ENCODE results near the gene GPR22. TPM values are rescaled to one million over a fixed set of nuclear protein-coding genes. Genes with fewer than 3 reads are reported as not detected.

GPR22 gene
- not detected for total RNA-seq

GRCh38 chr7:107469929-107470328 lies at the start of gene GPR22:
Gene GPR22 (plus strand): TSS chr7:107470057. CDS start chr7:107474061, 4,004 bp downstream.
- Mint-ChIP-seq H3K4me1 (ENCODE audit: low read depth) (no peaks in the 10 kb centered on the region), H3K27ac (no peak within 1 kb of the TSS), H3K36me3 (ENCODE audit: insufficient read depth in 2 of 2) (no peaks in the 10 kb centered on the region), H3K27me3 (ENCODE audit: low read depth) (no peaks in the 10 kb centered on the region), H3K4me3 (no peak within 1 kb of the TSS), H3K9me3 (no peaks in the 10 kb centered on the region)
- no peak for DNase-seq
- ATAC-seq (replicated peaks in 1 of 2), result no peak

- no peak for DNase-seq
- Mint-ChIP-seq H3K36me3 (ENCODE audit: insufficient read depth in 2 of 2) (peaks cover 0 to 5% of the 10 kb centered on the region in 2 donors), H3K4me3 (no peak overlapping the region), H3K9me3 (peaks cover 0 to 2% of the 10 kb centered on the region in 2 donors), H3K4me1 (ENCODE audit: low read depth) (no peaks in the 10 kb centered on the region), H3K27ac (no peak overlapping the region), H3K27me3 (ENCODE audit: low read depth) (no peaks in the 10 kb centered on the region)
- ATAC-seq (replicated peaks in 1 of 2), result no peak
Measured at GRCh38 chr7:107427462-107427861, 42.4 kb upstream of the GPR22 start.

GRCh38 chr7:107428642-107429041 lies 41.2 kb upstream of the GPR22 start:
- Mint-ChIP-seq H3K4me3 (no peak overlapping the region), H3K27ac (no peak overlapping the region), H3K4me1 (ENCODE audit: low read depth) (no peaks in the 10 kb centered on the region), H3K9me3 (peaks cover 0 to 2% of the 10 kb centered on the region in 2 donors), H3K27me3 (ENCODE audit: low read depth) (no peaks in the 10 kb centered on the region), H3K36me3 (ENCODE audit: insufficient read depth in 2 of 2) (peaks cover 0 to 5% of the 10 kb centered on the region in 2 donors)
- DNase-seq (no peak), ATAC-seq (replicated peaks in 1 of 2) (no peak)

GRCh38 chr7:107430057-107430456 lies 39.8 kb upstream of the GPR22 start:
- Mint-ChIP-seq H3K4me1 (ENCODE audit: low read depth) (no peaks in the 10 kb centered on the region), H3K27me3 (ENCODE audit: low read depth) (no peaks in the 10 kb centered on the region), H3K4me3 (no peak overlapping the region), H3K36me3 (ENCODE audit: insufficient read depth in 2 of 2) (peaks cover 2 to 5% of the 10 kb centered on the region in 2 donors), H3K9me3 (peaks cover 2% of the 10 kb centered on the region in 2 donors), H3K27ac (peak overlapping the region; percentile 43)
- no peak for ATAC-seq (replicated peaks in 1 of 2)
- no peak for DNase-seq

- no peaks in the 10 kb centered on the region for H3K4me1 Mint-ChIP-seq (ENCODE audit: low read depth)
- no peak overlapping the region for H3K27ac Mint-ChIP-seq
- DNase-seq (no peak), ATAC-seq (replicated peaks in 1 of 2) (no peak)
- H3K4me3 Mint-ChIP-seq, result no peak overlapping the region
- no peaks in the 10 kb centered on the region for H3K27me3 Mint-ChIP-seq (ENCODE audit: low read depth)
- H3K36me3 Mint-ChIP-seq (ENCODE audit: insufficient read depth in 2 of 2), result peaks cover 4 to 5% of the 10 kb centered on the region in 2 donors
- peaks cover 2% of the 10 kb centered on the region in 2 donors for H3K9me3 Mint-ChIP-seq
Measured at GRCh38 chr7:107432261-107432660, 37.6 kb upstream of the GPR22 start.

GRCh38 chr7:107435749-107436148 lies 34.1 kb upstream of the GPR22 start:
- Mint-ChIP-seq H3K36me3 (ENCODE audit: insufficient read depth in 2 of 2) (peaks cover under 1 to 4% of the 10 kb centered on the region in 2 donors), H3K4me3 (no peak overlapping the region)
- no peak for DNase-seq

GRCh38 chr7:107439025-107439424 lies 30.8 kb upstream of the GPR22 start:
- Mint-ChIP-seq H3K27me3 (ENCODE audit: low read depth) (no peaks in the 10 kb centered on the region), H3K27ac (no peak overlapping the region), H3K9me3 (peaks cover 2% of the 10 kb centered on the region in 2 donors), H3K4me1 (ENCODE audit: low read depth) (no peaks in the 10 kb centered on the region), H3K4me3 (no peak overlapping the region), H3K36me3 (ENCODE audit: insufficient read depth in 2 of 2) (peaks cover 3 to 4% of the 10 kb centered on the region in 2 donors)
- no peak for ATAC-seq (replicated peaks in 1 of 2)
- DNase-seq, result no peak

More at GRCh38 chr7:107435749-107436148, 34.1 kb upstream of the GPR22 start:
- peaks cover 0 to 2% of the 10 kb centered on the region in 2 donors for H3K9me3 Mint-ChIP-seq
- no peak for ATAC-seq (replicated peaks in 1 of 2)
- H3K27ac Mint-ChIP-seq, result no peak overlapping the region
- H3K27me3 Mint-ChIP-seq (ENCODE audit: low read depth), result no peaks in the 10 kb centered on the region
- no peaks in the 10 kb centered on the region for H3K4me1 Mint-ChIP-seq (ENCODE audit: low read depth)

GRCh38 chr7:107441581-107442422 lies 28.1 kb upstream of the GPR22 start:
- Mint-ChIP-seq H3K9me3 (peaks cover 0 to 2% of the 10 kb centered on the region in 2 donors), H3K4me1 (ENCODE audit: low read depth) (peaks cover 5% of the 10 kb centered on the region), H3K27me3 (ENCODE audit: low read depth) (no peaks in the 10 kb centered on the region), H3K36me3 (ENCODE audit: insufficient read depth in 2 of 2) (peaks cover 0 to 3% of the 10 kb centered on the region in 2 donors), H3K27ac (no peak overlapping the region), H3K4me3 (no peak overlapping the region)
- DNase-seq, result no peak
- ATAC-seq (replicated peaks in 1 of 2), result no peak

GRCh38 chr7:107442678-107443077 lies 27.2 kb upstream of the GPR22 start:
- peaks cover 11% of the 10 kb centered on the region for H3K4me1 Mint-ChIP-seq (ENCODE audit: low read depth)
- no peak overlapping the region for H3K4me3 Mint-ChIP-seq
- H3K27ac Mint-ChIP-seq, result no peak overlapping the region
- peaks cover 0 to 3% of the 10 kb centered on the region in 2 donors for H3K36me3 Mint-ChIP-seq (ENCODE audit: insufficient read depth in 2 of 2)
- no peak for ATAC-seq (replicated peaks in 1 of 2)
- DNase-seq, result no peak
- peaks cover 0 to 2% of the 10 kb centered on the region in 2 donors for H3K9me3 Mint-ChIP-seq
- H3K27me3 Mint-ChIP-seq (ENCODE audit: low read depth), result no peaks in the 10 kb centered on the region

GRCh38 chr7:107446531-107446930 lies 23.3 kb upstream of the GPR22 start:
- DNase-seq (peak; percentile 6 to 11), ATAC-seq (replicated peaks in 1 of 2) (peak; percentile 71 to 79)
- H3K4me1 Mint-ChIP-seq (ENCODE audit: low read depth), result peaks cover 11% of the 10 kb centered on the region
- H3K27ac Mint-ChIP-seq, result no peak overlapping the region
- H3K9me3 Mint-ChIP-seq, result peaks cover 0 to 2% of the 10 kb centered on the region in 2 donors
- H3K36me3 Mint-ChIP-seq (ENCODE audit: insufficient read depth in 2 of 2), result peaks cover 4 to 6% of the 10 kb centered on the region in 2 donors
- no peak overlapping the region for H3K4me3 Mint-ChIP-seq
- H3K27me3 Mint-ChIP-seq (ENCODE audit: low read depth), result no peaks in the 10 kb centered on the region

GRCh38 chr7:107446988-107447387 lies 22.9 kb upstream of the GPR22 start:
- peaks cover 4 to 6% of the 10 kb centered on the region in 2 donors for H3K36me3 Mint-ChIP-seq (ENCODE audit: insufficient read depth in 2 of 2)
- no peaks in the 10 kb centered on the region for H3K27me3 Mint-ChIP-seq (ENCODE audit: low read depth)
- H3K27ac Mint-ChIP-seq, result no peak overlapping the region
- peaks cover 0 to 2% of the 10 kb centered on the region in 2 donors for H3K9me3 Mint-ChIP-seq
- no peak overlapping the region for H3K4me3 Mint-ChIP-seq
- ATAC-seq (replicated peaks in 1 of 2) (no peak), DNase-seq (no peak)
- peaks cover 11% of the 10 kb centered on the region for H3K4me1 Mint-ChIP-seq (ENCODE audit: low read depth)

GRCh38 chr7:107450970-107451369 lies 18.9 kb upstream of the GPR22 start:
- DNase-seq, result no peak
- Mint-ChIP-seq H3K9me3 (no peaks in the 10 kb centered on the region), H3K36me3 (ENCODE audit: insufficient read depth in 2 of 2) (peaks cover 3 to 4% of the 10 kb centered on the region in 2 donors), H3K4me3 (no peak overlapping the region), H3K27ac (no peak overlapping the region), H3K4me1 (ENCODE audit: low read depth) (peaks cover 11% of the 10 kb centered on the region), H3K27me3 (ENCODE audit: low read depth) (no peaks in the 10 kb centered on the region)
- no peak for ATAC-seq (replicated peaks in 1 of 2)

- Mint-ChIP-seq H3K9me3 (no peaks in the 10 kb centered on the region), H3K4me3 (no peak overlapping the region), H3K4me1 (ENCODE audit: low read depth) (no peaks in the 10 kb centered on the region), H3K36me3 (ENCODE audit: insufficient read depth in 2 of 2) (peaks cover 6 to 12% of the 10 kb centered on the region in 2 donors), H3K27me3 (ENCODE audit: low read depth) (no peaks in the 10 kb centered on the region), H3K27ac (no peak overlapping the region)
- ATAC-seq (replicated peaks in 1 of 2), result no peak
- DNase-seq, result no peak
Measured at GRCh38 chr7:107453388-107453787, 16.5 kb upstream of the GPR22 start.

All from activated T-cell treated with anti-CD3 and anti-CD28 coated beads, Interleukin-2, amount 50 U/mL, for 72 hours (primary cell).